Regular cardiac myocyte (primary cell): ENCODE data around the gene CHCHD6. TPM values are rescaled to one million over a fixed set of nuclear protein-coding genes. Genes with fewer than 3 reads are reported as not detected.

Source experiments
- total RNA-seq: library from RNA; depleted of rRNA; stranded (reverse); fragments of >200 nt; gene quantifications from 2 replicates; pipeline ENCODE4 v1.2.3, GENCODE V29; 2014

The CHCHD6 gene
- 6.5 and 12.3 TPM in 2 replicates for total RNA-seq

GRCh38 chr3:126703512-126704493 lies at the start of gene CHCHD6:
Gene CHCHD6, plus strand, starts transcription at chr3:126704240. Its CDS starts 73 bp downstream, at chr3:126704313.

GRCh38 chr3:126654571-126655383 lies 49.3 kb upstream of the CHCHD6 start, which contains the start of gene TXNRD3:
Gene TXNRD3, minus strand, starts transcription at chr3:126655124.

GRCh38 chr3:126982471-126983175 lies 278.6 kb downstream of the CHCHD6 start, which contains the start of gene PLXNA1:
Gene PLXNA1, plus strand, starts transcription at chr3:126983115. Its CDS starts 5,479 bp downstream, at chr3:126988594.

Other genes with a start within 250 kb of the CHCHD6 start
- gene ZXDC, start 228.3 kb upstream of the CHCHD6 start, total RNA-seq: 15.3 and 16.6 TPM in 2 replicates
- gene UROC1, start 186.5 kb upstream of the CHCHD6 start, total RNA-seq: not detected in 2 replicates
- gene CHST13, start 180.1 kb upstream of the CHCHD6 start, total RNA-seq: not detected in 2 replicates
- not detected in 2 replicates for gene C3orf22, start 145.3 kb upstream of the CHCHD6 start, total RNA-seq
- gene TXNRD3, start 49.1 kb upstream of the CHCHD6 start, total RNA-seq: 5.0 and 9.0 TPM in 2 replicates